ENCODE data around the gene OGFOD3. TPM values are rescaled to one million over a fixed set of nuclear protein-coding genes. Genes with fewer than 3 reads are reported as not detected.

OGFOD3 gene
- total RNA-seq, 5 donors from 2014 or later (not counting 1 experiment from before 2014, with no cell fraction given), result 22.0 to 32.2 (median 29.2) TPM

- CTCF ChIA-PET, result no interaction called here
- no peak for ATAC-seq (replicated peaks in 1 of 4)
Observed at GRCh38 chr17:82397449-82398335, 20.7 kb downstream of the OGFOD3 start.

GRCh38 chr17:82396601-82397435 lies 21.6 kb downstream of the OGFOD3 start:
- POLR2A ChIA-PET, result no interaction called here
- ATAC-seq (replicated peaks in 1 of 4) (no peak), DNase-seq (no peak)

More at GRCh38 chr17:82397449-82398335, 20.7 kb downstream of the OGFOD3 start:
- Histone ChIP-seq H3K4me3 (ENCODE audit: control insufficient read depth in 1 of 2, extremely low read depth in 1 of 2, low read length in 1 of 2) (no peak overlapping the region), H3K27me3 (replicated peaks in 1 of 2; ENCODE audit: control insufficient read depth in 2 of 2, extremely low read depth in 1 of 2, insufficient read depth in 2 of 2, low read length in 1 of 2) (no peaks in the 10 kb centered on the region), H3K27ac (ENCODE audit: low read length) (no peak overlapping the region), H3K4me1 (ENCODE audit: control insufficient read depth in 1 of 2, extremely low read depth in 1 of 2, insufficient read depth in 2 of 2, low read length in 2 of 2) (peaks cover 0 to 18% of the 10 kb centered on the region in 2 experiments), H3K36me3 (ENCODE audit: control insufficient read depth in 2 of 2, extremely low read depth in 1 of 2, insufficient read depth in 1 of 2, low read length in 1 of 2) (peaks cover 9 to 13% of the 10 kb centered on the region in 2 donors), H3K9me3 (no peaks in the 10 kb centered on the region)
- WGBS (ENCODE audit: insufficient coverage), result 94% methylated on average over 26 of the region's 38 CpGs
- Mint-ChIP-seq H3K4me1 (peaks cover 15 to 16% (median 16%) of the 10 kb centered on the region in 3 donors), H3K4me3 (no peak overlapping the region), H3K9me3 (no peaks in the 10 kb centered on the region), H3K27me3 (no peaks in the 10 kb centered on the region), H3K27ac (no peak overlapping the region), H3K36me3 (peaks cover 14% of the 10 kb centered on the region)
- DNase-seq, result no peak
- POLR2A ChIA-PET, result no interaction called here

GRCh38 chr17:82394278-82394677 lies 24.1 kb downstream of the OGFOD3 start:
- H3K4me1 ChIP-seq (ENCODE audit: control insufficient read depth in 1 of 2, extremely low read depth in 1 of 2, insufficient read depth in 2 of 2, low read length in 2 of 2), result no peaks in the 10 kb centered on the region
- Mint-ChIP-seq H3K36me3 (peaks cover 14% of the 10 kb centered on the region), H3K9me3 (no peaks in the 10 kb centered on the region), H3K27ac (no peak overlapping the region), H3K4me1 (no peaks in the 10 kb centered on the region), H3K27me3 (no peaks in the 10 kb centered on the region), H3K4me3 (no peak overlapping the region)
- no peak overlapping the region for H3K27ac ChIP-seq (ENCODE audit: low read length)
- CTCF ChIA-PET, result no interaction called here
- no peak for ATAC-seq (replicated peaks in 1 of 4)
- WGBS (ENCODE audit: insufficient coverage), result 100% methylated on average over 9 of the region's 12 CpGs
- peaks cover 13% of the 10 kb centered on the region in 2 donors for H3K36me3 ChIP-seq (ENCODE audit: control insufficient read depth in 2 of 2, extremely low read depth in 1 of 2, insufficient read depth in 1 of 2, low read length in 1 of 2)
- H3K27me3 ChIP-seq (replicated peaks in 1 of 2; ENCODE audit: control insufficient read depth in 2 of 2, extremely low read depth in 1 of 2, insufficient read depth in 2 of 2, low read length in 1 of 2), result no peaks in the 10 kb centered on the region
- no peaks in the 10 kb centered on the region for H3K9me3 ChIP-seq
- no peak overlapping the region for H3K4me3 ChIP-seq (ENCODE audit: control insufficient read depth in 1 of 2, extremely low read depth in 1 of 2, low read length in 1 of 2)
- POLR2A ChIA-PET, result no interaction called here
- no peak for DNase-seq

More at GRCh38 chr17:82396601-82397435, 21.6 kb downstream of the OGFOD3 start:
- CTCF ChIA-PET, result no interaction called here
- no peaks in the 10 kb centered on the region for H3K9me3 ChIP-seq
- no peak overlapping the region for H3K4me3 Mint-ChIP-seq
- no peaks in the 10 kb centered on the region for H3K9me3 Mint-ChIP-seq
- peaks cover 0 to 16% of the 10 kb centered on the region in 2 experiments for H3K4me1 ChIP-seq (ENCODE audit: control insufficient read depth in 1 of 2, extremely low read depth in 1 of 2, insufficient read depth in 2 of 2, low read length in 2 of 2)
- H3K27me3 ChIP-seq (replicated peaks in 1 of 2; ENCODE audit: control insufficient read depth in 2 of 2, extremely low read depth in 1 of 2, insufficient read depth in 2 of 2, low read length in 1 of 2), result no peaks in the 10 kb centered on the region
- no peak overlapping the region for H3K27ac Mint-ChIP-seq
- no peak overlapping the region for H3K27ac ChIP-seq (ENCODE audit: low read length)
- no peaks in the 10 kb centered on the region for H3K27me3 Mint-ChIP-seq
- WGBS (ENCODE audit: insufficient coverage), result 76% methylated on average over 11 of the region's 19 CpGs
- peaks cover 11 to 15% (median 13%) of the 10 kb centered on the region in 3 donors for H3K4me1 Mint-ChIP-seq
- H3K36me3 ChIP-seq (ENCODE audit: control insufficient read depth in 2 of 2, extremely low read depth in 1 of 2, insufficient read depth in 1 of 2, low read length in 1 of 2), result peaks cover 13% of the 10 kb centered on the region in 2 donors
- H3K36me3 Mint-ChIP-seq, result peaks cover 14% of the 10 kb centered on the region
- H3K4me3 ChIP-seq (ENCODE audit: control insufficient read depth in 1 of 2, extremely low read depth in 1 of 2, low read length in 1 of 2), result no peak overlapping the region

GRCh38 chr17:82392941-82393340 lies 25.4 kb downstream of the OGFOD3 start:
- 97% methylated on average over 12 of the region's 15 CpGs for WGBS (ENCODE audit: insufficient coverage)
- ATAC-seq (replicated peaks in 1 of 4) (no peak), DNase-seq (no peak)
- peaks cover 14% of the 10 kb centered on the region for H3K36me3 Mint-ChIP-seq
- peaks cover 13% of the 10 kb centered on the region in 2 donors for H3K36me3 ChIP-seq (ENCODE audit: control insufficient read depth in 2 of 2, extremely low read depth in 1 of 2, insufficient read depth in 1 of 2, low read length in 1 of 2)
- no peaks in the 10 kb centered on the region for H3K4me1 ChIP-seq (ENCODE audit: control insufficient read depth in 1 of 2, extremely low read depth in 1 of 2, insufficient read depth in 2 of 2, low read length in 2 of 2)
- H3K4me1 Mint-ChIP-seq, result peaks cover 0 to under 1% (median 0%) of the 10 kb centered on the region in 3 donors
- H3K27me3 Mint-ChIP-seq, result no peaks in the 10 kb centered on the region
- no peaks in the 10 kb centered on the region for H3K9me3 Mint-ChIP-seq
- no peaks in the 10 kb centered on the region for H3K9me3 ChIP-seq
- ChIA-PET POLR2A (no interaction called here), CTCF (interaction anchor here in 1 of 2 donors (0.6 kb wide), 1 partner anchor 71 kb away, joined by 4 read pairs; no protein-coding TSS in a partner anchor)
- H3K4me3 ChIP-seq (ENCODE audit: control insufficient read depth in 1 of 2, extremely low read depth in 1 of 2, low read length in 1 of 2), result no peak overlapping the region
- H3K27ac ChIP-seq (ENCODE audit: low read length), result no peak overlapping the region
- H3K4me3 Mint-ChIP-seq, result no peak overlapping the region
- H3K27ac Mint-ChIP-seq, result no peak overlapping the region
- H3K27me3 ChIP-seq (replicated peaks in 1 of 2; ENCODE audit: control insufficient read depth in 2 of 2, extremely low read depth in 1 of 2, insufficient read depth in 2 of 2, low read length in 1 of 2), result peaks cover 0 to 3% of the 10 kb centered on the region in 2 experiments

- Mint-ChIP-seq H3K27ac (no peak overlapping the region), H3K9me3 (no peaks in the 10 kb centered on the region), H3K27me3 (peaks cover 0 to 2% of the 10 kb centered on the region in 2 donors), H3K36me3 (peaks cover 14% of the 10 kb centered on the region), H3K4me3 (no peak overlapping the region), H3K4me1 (peaks cover 2 to 6% (median 5%) of the 10 kb centered on the region in 3 donors)
- H3K27ac ChIP-seq (ENCODE audit: low read length), result no peak overlapping the region
- H3K4me3 ChIP-seq (ENCODE audit: control insufficient read depth in 1 of 2, extremely low read depth in 1 of 2, low read length in 1 of 2), result no peak overlapping the region
- ChIA-PET POLR2A (no interaction called here), CTCF (interaction anchor here in 1 of 2 donors (0.6 kb wide), 1 partner anchor 70 kb away, joined by 4 read pairs; no protein-coding TSS in a partner anchor)
- DNase-seq, result no peak
- H3K4me1 ChIP-seq (ENCODE audit: control insufficient read depth in 1 of 2, extremely low read depth in 1 of 2, insufficient read depth in 2 of 2, low read length in 2 of 2), result peaks cover 0 to 2% of the 10 kb centered on the region in 2 experiments
- ATAC-seq (replicated peaks in 1 of 4), result no peak
- 96% methylated on average over 19 of the region's 28 CpGs for WGBS (ENCODE audit: insufficient coverage)
- H3K36me3 ChIP-seq (ENCODE audit: control insufficient read depth in 2 of 2, extremely low read depth in 1 of 2, insufficient read depth in 1 of 2, low read length in 1 of 2), result peaks cover 10 to 13% of the 10 kb centered on the region in 2 donors
- no peaks in the 10 kb centered on the region for H3K9me3 ChIP-seq
- H3K27me3 ChIP-seq (replicated peaks in 1 of 2; ENCODE audit: control insufficient read depth in 2 of 2, extremely low read depth in 1 of 2, insufficient read depth in 2 of 2, low read length in 1 of 2), result peaks cover 0 to 6% of the 10 kb centered on the region in 2 experiments
Observed at GRCh38 chr17:82392209-82392920, 26.0 kb downstream of the OGFOD3 start.

All from T-cell (primary cell).